ENCODE data around the gene HJV. TPM values are rescaled to one million over a fixed set of nuclear protein-coding genes. Genes with fewer than 3 reads are reported as not detected.
A peak's percentile ranks its signal among the peaks of the same experiment; 100 is the strongest.

HJV gene
- total RNA-seq, 1 donor from 2014 or later, result not detected

- intact Hi-C loops (cut with DNase I), result no loop called here
- DNase-seq, result no peak
- Histone ChIP-seq H3K36me3 (peaks cover 30% of the 10 kb centered on the region), H3K27me3 (ENCODE audit: low read depth) (no peaks in the 10 kb centered on the region), H3K4me1 (peaks cover 35% of the 10 kb centered on the region), H3K4me3 (peak overlapping the region; percentile 75), H3K27ac (peak overlapping the region; percentile 96), H3K9me3 (no peaks in the 10 kb centered on the region)
- ATAC-seq, result no peak
- no peak for TF ChIP-seq CTCF (IDR thresholded peaks at IDR 0.05)
These were observed 23.9 kb downstream of the HJV start for GRCh38 chr1:145997718-145998023.

GRCh38 chr1:145997016-145997717, 24.4 kb downstream of the HJV start:
- ATAC-seq (peak; percentile 46 to 56), DNase-seq (peak; percentile 71)
- Histone ChIP-seq H3K4me1 (peaks cover 40% of the 10 kb centered on the region), H3K9me3 (no peaks in the 10 kb centered on the region), H3K27me3 (ENCODE audit: low read depth) (no peaks in the 10 kb centered on the region), H3K27ac (peak overlapping the region; percentile 96), H3K4me3 (peak overlapping the region; percentile 75), H3K36me3 (peaks cover 34% of the 10 kb centered on the region)
- TF ChIP-seq CTCF (IDR thresholded peaks at IDR 0.05), result no peak
- intact Hi-C loops (cut with DNase I), result no loop called here

GRCh38 chr1:145996433-145997015, 25.0 kb downstream of the HJV start, which contains the start of gene TXNIP:
TSS of gene TXNIP (minus strand) at chr1:145996579. CDS start at chr1:145996266, 313 bp downstream.
- H3K36me3 ChIP-seq, result peaks cover 34% of the 10 kb centered on the region
- no peak for TF ChIP-seq CTCF (IDR thresholded peaks at IDR 0.05)
- peak; percentile 94 to 96 for ATAC-seq
- intact Hi-C loops (cut with DNase I), result no loop called here
- H3K4me3 ChIP-seq, result peak within 1 kb of the TSS; percentile 75
- H3K4me1 ChIP-seq, result peaks cover 41% of the 10 kb centered on the region
- peak within 1 kb of the TSS; percentile 96 for H3K27ac ChIP-seq
- DNase-seq, result peak; percentile 100
- no peaks in the 10 kb centered on the region for H3K27me3 ChIP-seq (ENCODE audit: low read depth)
- no peaks in the 10 kb centered on the region for H3K9me3 ChIP-seq

GRCh38 chr1:145995964-145996432, 25.5 kb downstream of the HJV start:
- intact Hi-C loops (cut with DNase I), result no loop called here

More at GRCh38 chr1:145995964-145996432, 25.5 kb downstream of the HJV start:
- Histone ChIP-seq H3K4me1 (peaks cover 43% of the 10 kb centered on the region), H3K4me3 (peak overlapping the region; percentile 75), H3K27ac (peak overlapping the region; percentile 96), H3K9me3 (no peaks in the 10 kb centered on the region), H3K36me3 (peaks cover 34% of the 10 kb centered on the region), H3K27me3 (ENCODE audit: low read depth) (no peaks in the 10 kb centered on the region)
- no peak for TF ChIP-seq CTCF (IDR thresholded peaks at IDR 0.05)
- DNase-seq (no peak), ATAC-seq (peak in 1 of 2 donors; percentile 9)
